ENCODE results near the gene ZNF730. TPM values are rescaled to one million over a fixed set of nuclear protein-coding genes. Genes with fewer than 3 reads are reported as not detected.
"Not testable (repeated sequence)": the region's sequence is repeated elsewhere in the genome, so short reads cannot be mapped to it uniquely, and the experiment has no call there.

The ZNF730 gene
- total RNA-seq, 2 donors from 2014 or later = 0.85 to 1.6 TPM

DNA sequence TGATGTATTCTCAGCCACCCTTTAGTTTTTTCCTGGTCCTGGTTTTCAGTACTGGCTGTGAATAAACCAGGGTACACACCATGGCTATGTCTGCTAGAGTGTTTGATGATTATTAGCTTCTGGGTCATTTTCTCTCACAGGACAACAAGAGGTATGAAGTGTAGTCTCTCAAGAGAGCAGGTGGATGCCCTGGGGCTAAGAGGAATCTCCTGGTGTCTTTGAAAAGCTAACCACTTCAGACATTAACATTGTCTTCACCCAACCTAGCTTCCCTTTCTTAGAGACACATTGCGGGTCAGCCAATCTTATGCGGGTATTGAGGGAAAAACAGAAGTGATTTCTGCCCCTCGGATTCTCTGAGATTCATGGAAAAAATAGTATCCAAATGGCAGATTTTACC lies 1.6 kb downstream of the ZNF730 start:
- no peaks in the 10 kb centered on the region for H3K36me3 ChIP-seq
- no peak overlapping the region for H3K4me3 ChIP-seq
- DNase-seq = no peak
- no peaks in the 10 kb centered on the region for H3K4me1 ChIP-seq
- no peak for TF ChIP-seq CTCF (IDR thresholded peaks at IDR 0.05)
- no peaks in the 10 kb centered on the region for H3K27me3 ChIP-seq
- intact Hi-C loops (cut with DNase I) = no loop called here
- H3K27ac ChIP-seq = no peak overlapping the region
- H3K9ac ChIP-seq (ENCODE audit: low read depth in 2 of 2, low read length in 2 of 2) = no peak overlapping the region
- no peaks in the 10 kb centered on the region for H3K9me3 ChIP-seq

DNA sequence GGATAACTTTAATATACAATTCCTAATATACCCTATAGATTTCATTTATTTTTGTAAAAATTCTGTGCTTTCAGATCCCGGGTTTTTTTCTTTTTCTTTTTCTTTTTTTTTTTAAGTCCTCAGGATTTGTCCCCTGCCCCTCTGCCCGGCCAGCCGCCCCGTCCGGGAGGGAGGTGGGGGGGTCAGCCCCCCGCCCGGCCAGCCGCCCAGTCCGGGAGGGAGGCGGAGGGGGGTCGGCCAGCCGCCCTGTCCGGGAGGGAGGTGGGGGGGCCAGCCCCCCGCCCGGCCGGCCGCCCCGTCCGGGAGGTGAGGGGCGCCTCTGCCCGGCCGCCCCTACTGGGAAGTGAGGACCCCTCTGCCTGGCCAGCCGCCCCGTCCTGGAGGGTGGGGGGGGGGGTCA lies 17.4 kb downstream of the ZNF730 start:
- H3K27me3 ChIP-seq; H3K9me3 ChIP-seq; H3K36me3 ChIP-seq; DNase-seq; H3K4me3 ChIP-seq; intact Hi-C loops (cut with DNase I); H3K4me1 ChIP-seq; H3K9ac ChIP-seq (ENCODE audit: low read depth in 2 of 2, low read length in 2 of 2); H3K27ac ChIP-seq: not testable (repeated sequence)

DNA sequence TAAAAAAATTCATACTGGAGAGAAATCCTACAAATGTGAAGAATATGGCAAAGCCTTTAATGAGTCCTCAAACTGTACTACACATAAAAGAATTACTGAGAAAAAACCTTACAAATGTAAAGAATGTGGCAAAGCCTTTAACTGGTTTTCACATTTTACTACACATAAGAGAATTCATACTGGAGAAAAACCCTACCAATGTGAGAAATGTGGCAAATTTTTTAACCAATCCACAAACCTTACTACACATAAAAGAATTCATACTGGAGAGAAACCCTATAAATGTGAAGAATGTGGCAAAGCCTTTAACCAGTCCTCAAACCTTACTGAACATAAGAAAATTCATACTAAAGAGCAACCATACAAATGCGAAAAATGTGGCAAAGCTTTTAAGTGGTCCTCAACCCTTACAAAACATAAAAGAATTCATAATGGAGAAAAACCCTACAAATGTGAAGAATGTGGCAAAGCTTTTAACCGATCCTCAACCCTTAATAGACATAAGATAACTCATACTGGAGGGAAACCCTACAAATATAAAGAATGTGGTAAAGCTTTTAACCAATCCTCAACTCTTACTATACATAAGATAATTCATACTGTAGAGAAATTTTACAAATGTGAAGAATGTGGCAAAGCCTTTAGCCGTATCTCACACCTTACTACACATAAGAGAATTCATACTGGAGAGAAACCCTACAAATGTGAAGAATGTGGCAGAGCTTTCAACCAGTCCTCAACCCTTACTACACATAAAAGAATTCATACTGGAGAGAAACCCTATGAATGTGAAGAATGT lies 29.0 kb downstream of the ZNF730 start:
- intact Hi-C loops (cut with DNase I) = no loop called here
- H3K9me3 ChIP-seq = peaks cover 3% of the 10 kb centered on the region
- no peak overlapping the region for H3K9ac ChIP-seq (ENCODE audit: low read depth in 2 of 2, low read length in 2 of 2)
- DNase-seq = no peak
- no peaks in the 10 kb centered on the region for H3K36me3 ChIP-seq
- no peak overlapping the region for H3K4me3 ChIP-seq
- no peak for TF ChIP-seq CTCF (IDR thresholded peaks at IDR 0.05)
- no peaks in the 10 kb centered on the region for H3K27me3 ChIP-seq
- no peak overlapping the region for H3K27ac ChIP-seq
- H3K4me1 ChIP-seq = no peaks in the 10 kb centered on the region

DNA sequence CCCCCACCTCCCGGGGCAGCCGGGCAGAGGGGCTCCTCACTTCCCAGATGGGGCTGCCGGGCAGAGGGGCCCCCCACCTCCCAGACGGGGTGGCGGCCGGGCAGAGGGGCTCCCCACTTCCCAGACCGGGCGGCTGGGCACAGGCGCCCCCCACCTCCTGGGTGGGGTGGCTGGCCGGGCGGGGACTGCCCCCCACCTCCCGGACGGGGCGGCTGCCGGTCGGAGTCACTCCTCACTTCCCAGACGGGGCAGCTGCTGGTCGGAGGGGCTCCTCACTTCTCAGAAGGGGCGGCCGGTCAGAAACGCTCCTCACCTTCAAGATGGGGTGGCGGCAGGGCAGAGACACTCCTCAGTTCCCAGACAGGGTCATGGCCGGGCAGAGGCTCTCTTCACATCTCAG lies 43.9 kb downstream of the ZNF730 start:
- TF ChIP-seq CTCF (IDR thresholded peaks at IDR 0.05) = no peak
- H3K36me3 ChIP-seq = no peaks in the 10 kb centered on the region
- intact Hi-C loops (cut with DNase I) = no loop called here
- H3K27ac ChIP-seq = no peak overlapping the region
- no peak for DNase-seq
- no peaks in the 10 kb centered on the region for H3K9me3 ChIP-seq
- H3K27me3 ChIP-seq = no peaks in the 10 kb centered on the region
- H3K9ac ChIP-seq (ENCODE audit: low read depth in 2 of 2, low read length in 2 of 2) = no peak overlapping the region
- H3K4me3 ChIP-seq = no peak overlapping the region
- H3K4me1 ChIP-seq = no peaks in the 10 kb centered on the region

- intact Hi-C loops (cut with DNase I); H3K36me3 ChIP-seq: not testable (repeated sequence)
These were observed 51.5 kb downstream of the ZNF730 start for GRCh38 chr19:23168286-23168685.

DNA sequence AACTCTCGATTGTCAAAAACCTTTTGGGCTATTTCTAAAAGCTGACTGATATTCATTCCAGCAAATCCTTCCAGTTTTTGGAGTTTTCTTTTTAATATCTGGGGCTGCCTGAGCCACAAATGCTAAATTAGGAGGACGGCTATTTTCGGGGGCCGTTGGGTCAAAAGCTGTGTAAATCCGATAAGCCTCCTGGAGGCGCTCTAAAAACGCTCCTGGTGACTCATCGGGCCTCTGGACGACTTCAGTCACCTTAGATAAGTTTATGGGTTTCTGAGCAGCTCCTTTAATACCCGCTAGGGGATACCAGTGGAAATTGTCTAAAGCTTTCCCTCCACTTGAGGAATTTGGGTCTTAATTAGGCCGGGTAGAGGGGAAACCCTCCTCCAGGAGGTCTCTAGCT lies 66.4 kb downstream of the ZNF730 start:
- H3K9me3 ChIP-seq = no peaks in the 10 kb centered on the region

More at GRCh38 chr19:23168286-23168685, 51.5 kb downstream of the ZNF730 start:
- not testable (repeated sequence) for H3K27me3 ChIP-seq; H3K9me3 ChIP-seq; H3K4me1 ChIP-seq; DNase-seq; H3K27ac ChIP-seq; H3K9ac ChIP-seq (ENCODE audit: low read depth in 2 of 2, low read length in 2 of 2); H3K4me3 ChIP-seq

More for the DNA sequence above, 66.4 kb downstream of the ZNF730 start:
- H3K4me1 ChIP-seq = no peaks in the 10 kb centered on the region
- no peak overlapping the region for H3K27ac ChIP-seq
- intact Hi-C loops (cut with DNase I) = no loop called here
- no peak for TF ChIP-seq CTCF (IDR thresholded peaks at IDR 0.05)
- H3K27me3 ChIP-seq = no peaks in the 10 kb centered on the region
- H3K36me3 ChIP-seq = no peaks in the 10 kb centered on the region
- no peak overlapping the region for H3K4me3 ChIP-seq
- H3K9ac ChIP-seq (ENCODE audit: low read depth in 2 of 2, low read length in 2 of 2) = no peak overlapping the region
- DNase-seq = no peak
